H1 (cell line): ENCODE results near the gene BBLN. TPM values are rescaled to one million over a fixed set of nuclear protein-coding genes. Genes with fewer than 3 reads are reported as not detected.

Experiments used
- CTCF ChIA-PET: fragments of 300-600 bp; sonication (Branson Sonifier 250); formaldehyde crosslinking; loops from one replicate; lab custom pipeline; 2021; ENCODE audit not compliant: partially characterized antibody; lab: Charles Lee
- POLR2A ChIA-PET: fragments of 300-600 bp; sonication (Branson Sonifier 250); formaldehyde crosslinking; loops from one replicate; lab custom pipeline; 2021; ENCODE audit warnings: inconsistent platforms; ENCODE audit not compliant: partially characterized antibody; lab: Charles Lee
- DNase-seq, 2 experiments: peaks; one replicate each; pipeline versions ENCODE4 v3.0.0 to v3.0.0-alpha.2; 2010 to 2022; ENCODE audit warnings: low spot score in 2 of 2, low read depth in 1 of 2, mixed read lengths in 1 of 2
- FAIRE-seq: peaks from 2 replicates; lab custom pipeline; 2011; peaks lifted over from hg19 to GRCh38; lab: Jason Lieb, UNC
- H2AFZ ChIP-seq: 2 replicates; pipeline ENCODE4 v1.8.1; 2012; ENCODE audit warnings: low read length, inconsistent platforms
- H2AK5ac ChIP-seq: 2 replicates; pipeline ENCODE4 v1.6.1; 2013; ENCODE audit warnings: low read depth, low read length
- H2BK120ac ChIP-seq: replicated peaks from 2 replicates; pipeline ENCODE3; 2013; ENCODE audit warnings: low read depth, low read length, inconsistent platforms
- H2BK12ac ChIP-seq: 2 replicates; pipeline ENCODE4 v1.6.1; 2013; ENCODE audit warnings: low read depth, low read length
- H2BK15ac ChIP-seq: 2 replicates; pipeline ENCODE4 v1.6.1; 2013; ENCODE audit warnings: low read length
- H2BK20ac ChIP-seq: 2 replicates; pipeline ENCODE4 v1.6.1; 2013; ENCODE audit warnings: low read length
- H2BK5ac ChIP-seq: 2 replicates; pipeline ENCODE4 v1.6.1; 2013; ENCODE audit warnings: low read depth, low read length
- H3K14ac ChIP-seq: 2 replicates; pipeline ENCODE4 v1.6.1; 2013; ENCODE audit warnings: inconsistent platforms; ENCODE audit not compliant: insufficient read length
- H3K18ac ChIP-seq: 2 replicates; pipeline ENCODE4 v1.6.1; 2013; ENCODE audit warnings: low read length; ENCODE audit errors: extremely low read depth
- H3K23ac ChIP-seq: 2 replicates; pipeline ENCODE4 v1.6.1; 2013; ENCODE audit warnings: inconsistent platforms; ENCODE audit not compliant: insufficient read length
- H3K23me2 ChIP-seq: 2 replicates; pipeline ENCODE4 v1.6.1; 2013; ENCODE audit warnings: low read depth, low read length
- H3K27ac ChIP-seq: 2 replicates; pipeline ENCODE4 v1.6.1; 2011; ENCODE audit warnings: low read depth, low read length, inconsistent platforms
- H3K27me3 ChIP-seq, 4 experiments: replicated peaks in 1 of 4; 1 replicate in 1 of 4; 2 replicates in 3 of 4; pipeline versions ENCODE4 v1.6.1 to v1.8.1; 2011 to 2013; ENCODE audit warnings: low read length in 3 of 4, mild to moderate bottlenecking in 3 of 4, inconsistent platforms in 2 of 4, mixed read lengths in 2 of 4, moderate library complexity in 1 of 4; ENCODE audit not compliant: control insufficient read depth in 3 of 4, insufficient read depth in 3 of 4; ENCODE audit errors: extremely low read depth in 1 of 4
- H3K36me3 ChIP-seq, 4 experiments: 2 replicates each; pipeline versions ENCODE4 v1.6.1 to v1.8.1; 2011 to 2013; ENCODE audit warnings: mild to moderate bottlenecking in 4 of 4, low read length in 3 of 4, moderate library complexity in 2 of 4, control low read depth in 1 of 4, inconsistent platforms in 1 of 4; ENCODE audit not compliant: insufficient read depth in 4 of 4, control insufficient read depth in 2 of 4
- H3K4ac ChIP-seq: replicated peaks from 2 replicates; pipeline ENCODE3; 2013; ENCODE audit warnings: low read length, low read depth, mixed read lengths, inconsistent platforms; ENCODE audit not compliant: insufficient read length
- H3K4me1 ChIP-seq, 4 experiments: replicated peaks in 1 of 4; 1 replicate in 1 of 4; 2 replicates in 3 of 4; pipeline versions ENCODE4 v1.6.1 to v1.8.1; 2011 to 2013; ENCODE audit warnings: low read length in 3 of 4, inconsistent platforms in 2 of 4, mixed read lengths in 1 of 4; ENCODE audit not compliant: insufficient read depth in 4 of 4, control insufficient read depth in 3 of 4
- H3K4me2 ChIP-seq, 2 experiments: 2 replicates each; pipeline versions ENCODE4 v1.6.1 to v1.8.1; 2011 to 2013; ENCODE audit warnings: low read depth in 2 of 2, low read length in 2 of 2, control low read depth in 1 of 2, inconsistent platforms in 1 of 2, mild to moderate bottlenecking in 1 of 2; ENCODE audit not compliant: insufficient read depth in 1 of 2
- H3K4me3 ChIP-seq, 4 experiments: fragments of 200-600, 300-600 bp in 1 of 4; sonication (generic), shearing (Covaris generic), sonication (Bioruptor Twin) in 1 of 4; 2 replicates each; pipeline versions ENCODE4 v1.5.1 to v1.8.1; 2011 to 2016; ENCODE audit warnings: low read length in 4 of 4, low read depth in 3 of 4, control low read depth in 2 of 4, inconsistent platforms in 2 of 4, mild to moderate bottlenecking in 2 of 4, mixed read lengths in 1 of 4, moderate library complexity in 1 of 4; ENCODE audit not compliant: insufficient read depth in 2 of 4; ENCODE audit errors: extremely low read depth in 1 of 4
- H3K56ac ChIP-seq: replicated peaks from 2 replicates; pipeline ENCODE3; 2013; ENCODE audit warnings: low read depth, mild to moderate bottlenecking, mixed read lengths, low read length, inconsistent platforms; ENCODE audit not compliant: insufficient read length
- H3K79me1 ChIP-seq: 2 replicates; pipeline ENCODE4 v1.6.1; 2013; ENCODE audit warnings: low read depth, low read length, control low read depth
- H3K79me2 ChIP-seq, 2 experiments: 2 replicates each; pipeline versions ENCODE4 v1.6.1 to v1.8.1; 2012 to 2013; ENCODE audit warnings: low read length in 2 of 2, mild to moderate bottlenecking in 2 of 2, inconsistent platforms in 1 of 2; ENCODE audit not compliant: insufficient read depth in 2 of 2, control insufficient read depth in 1 of 2
- H3K9ac ChIP-seq, 4 experiments: replicated peaks in 1 of 4; 1 replicate in 1 of 4; 2 replicates in 3 of 4; pipeline versions ENCODE4 v1.6.1 to v1.8.1; 2011 to 2013; ENCODE audit warnings: low read depth in 3 of 4, low read length in 3 of 4, control low read depth in 2 of 4, mild to moderate bottlenecking in 2 of 4, moderate library complexity in 2 of 4, inconsistent platforms in 1 of 4; ENCODE audit errors: extremely low read depth in 1 of 4
- H3K9me3 ChIP-seq, 2 experiments: 2 replicates each; pipeline versions ENCODE4 v1.6.1 to v1.8.1; 2012 to 2013; ENCODE audit warnings: mild to moderate bottlenecking in 2 of 2, moderate library complexity in 2 of 2, control low read depth in 1 of 2, inconsistent platforms in 1 of 2, low read depth in 1 of 2, low read length in 1 of 2, mixed read lengths in 1 of 2; ENCODE audit not compliant: insufficient read depth in 2 of 2
- H4K20me1 ChIP-seq, 2 experiments: replicated peaks in 1 of 2; 2 replicates each; pipeline versions ENCODE3 to v1.8.1; 2011 to 2013; ENCODE audit warnings: inconsistent platforms in 2 of 2, low read length in 2 of 2, mild to moderate bottlenecking in 1 of 2; ENCODE audit not compliant: insufficient read depth in 2 of 2, control insufficient read depth in 1 of 2
- H4K5ac ChIP-seq: 2 replicates; pipeline ENCODE4 v1.6.1; 2013; ENCODE audit warnings: low read length, low read depth, mixed read lengths, inconsistent platforms; ENCODE audit not compliant: insufficient read length
- H4K8ac ChIP-seq: 2 replicates; pipeline ENCODE4 v1.8.0; 2013; ENCODE audit warnings: mild to moderate bottlenecking, moderate library complexity, low read length, inconsistent platforms; ENCODE audit not compliant: insufficient read depth; ENCODE audit errors: extremely low read depth
- H4K91ac ChIP-seq: replicated peaks from 2 replicates; pipeline ENCODE3; 2013; ENCODE audit warnings: low read length, mixed read lengths, inconsistent platforms; ENCODE audit not compliant: insufficient read length
- ATF2 ChIP-seq: IDR thresholded peaks from 2 replicates; pipeline ENCODE4 v1.6.1; 2012; ENCODE audit warnings: low read length, inconsistent platforms
- E2F6 ChIP-seq: IDR thresholded peaks from 2 replicates; pipeline ENCODE4 v1.6.1; 2012; ENCODE audit warnings: inconsistent platforms
- EGR1 ChIP-seq: IDR thresholded peaks from 2 replicates; pipeline ENCODE4 v1.6.1; 2011; ENCODE audit warnings: low read depth, low read length, borderline replicate concordance
- FOSL1 ChIP-seq: IDR thresholded peaks from 2 replicates; pipeline ENCODE4 v1.6.1; 2011; ENCODE audit warnings: mild to moderate bottlenecking, low read depth, low read length, moderate library complexity; ENCODE audit not compliant: insufficient read depth
- GABPA ChIP-seq: IDR thresholded peaks from 2 replicates; pipeline ENCODE4 v1.6.1; 2011; ENCODE audit warnings: mild to moderate bottlenecking, low read length, moderate library complexity, borderline replicate concordance; ENCODE audit not compliant: insufficient read depth
- HDAC6 ChIP-seq: IDR thresholded peaks from one replicate; pipeline ENCODE4 v1.7.1; 2012; ENCODE audit warnings: low read depth, mild to moderate bottlenecking, inconsistent platforms, low read length, moderate library complexity
- MAFK ChIP-seq: IDR thresholded peaks from 2 replicates; pipeline ENCODE4 v1.6.1; 2012; ENCODE audit warnings: low read depth, mild to moderate bottlenecking, improper control_type of control experiment, low read length
- POLR2AphosphoS5 ChIP-seq: IDR thresholded peaks from 2 replicates; pipeline ENCODE4 v1.6.1; 2011; ENCODE audit warnings: low read depth, low read length
- RFX5 ChIP-seq: IDR thresholded peaks from 2 replicates; pipeline ENCODE4 v1.6.1; 2011; ENCODE audit warnings: low read depth, low read length, improper control_type of control experiment, borderline replicate concordance
- SIN3A ChIP-seq, 2 experiments: IDR thresholded peaks in 1 of 2; conservative IDR thresholded peaks in 1 of 2; 2 replicates each; pipeline ENCODE4 v1.6.1; 2011 to 2012; ENCODE audit warnings: low read length in 2 of 2, improper control_type of control experiment in 1 of 2, low read depth in 1 of 2, mild to moderate bottlenecking in 1 of 2
- SP4 ChIP-seq: IDR thresholded peaks from 2 replicates; pipeline ENCODE4 v1.6.1; 2012; ENCODE audit warnings: low read length, inconsistent platforms
- YY1 ChIP-seq: IDR thresholded peaks from 2 replicates; pipeline ENCODE4 v1.6.1; 2011; ENCODE audit warnings: low read depth, mild to moderate bottlenecking, low read length
- WGBS, 2 experiments: shearing (Covaris generic) in 1 of 2; methylation state at CpG; one replicate each; pipeline versions ENCODE4 v1.1.6 to v1.1.7; 2013 to 2015; ENCODE audit warnings: low lambda C conversion rate in 2 of 2, mixed read lengths in 2 of 2, inconsistent platforms in 1 of 2, low coverage in 1 of 2, missing lambda C conversion rate in 1 of 2; ENCODE audit not compliant: insufficient replicate concordance in 2 of 2, insufficient coverage in 1 of 2, insufficient read length in 1 of 2; ENCODE audit errors: extremely low coverage in 1 of 2, missing lambda C conversion rate in 1 of 2; 5-methylcytosine and 5-hydroxymethylcytosine counted together
- polyA plus RNA-seq, 7 experiments: library from polyadenylated mRNA; depleted of rRNA in 3 of 7; stranded (reverse) in 5 of 7; unstranded in 2 of 7; fragments of >200 nt in 5 of 7; fragments of 200-250 nt in 2 of 7; gene quantifications; 1 replicate in 5 of 7; 2 replicates in 1 of 7; 4 replicates in 1 of 7; pipeline versions ENCODE4 v1.2.1 to v1.2.3, GENCODE V29; 2011 to 2013; ENCODE audit warnings: missing spikeins in 2 of 7, mixed read lengths in 2 of 7
- total RNA-seq: library from RNA; stranded (reverse); fragmentation: NEBNext Ultra II Directional; extraction: Animal tissue kit (Norgen Biotek cat#: 25700); gene quantifications from 2 replicates; pipeline ENCODE4 v1.2.1, GENCODE V29; 2021

The BBLN gene
- total and polyA plus RNA-seq, 2 of the 8 experiments (the other 6 are each of a cell fraction or from before 2014, with no cell fraction given), result 63.1 to 164 TPM

- no peak overlapping the region for H2BK12ac ChIP-seq
- peaks cover 2 to 26% (median 8%) of the 10 kb centered on the region in 4 experiments; a peak in 4 of 8 replicates for H3K36me3 ChIP-seq
- peaks cover 0 to 8% (median 4%) of the 10 kb centered on the region in 4 experiments; a peak in 3 of 7 replicates for H3K4me1 ChIP-seq
- no peak overlapping the region for H2AK5ac ChIP-seq
- no peak overlapping the region for H2BK20ac ChIP-seq
- no peak overlapping the region for H2AFZ ChIP-seq
- H3K56ac ChIP-seq, result no peak overlapping the region
- H4K20me1 ChIP-seq, result peaks cover 3 to 24% of the 10 kb centered on the region in 2 experiments
- CTCF ChIA-PET, result interaction anchor here (0.8 to 2.4 kb wide), 3 partner anchors 7 to 69 kb away, joined by 3 to 11 read pairs (median 3); no protein-coding TSS in a partner anchor
- no peak overlapping the region for H2BK15ac ChIP-seq
- no peak for FAIRE-seq
- no peak overlapping the region for H4K8ac ChIP-seq
- WGBS, 2 experiments, result 89% methylated on average over 5 of the region's 5 CpGs; no CpG with 5 or more reads in 1 of the 2 experiments
- H3K4me2 ChIP-seq, result no peak overlapping the region
- no peak overlapping the region for H4K5ac ChIP-seq
- no peak overlapping the region for H3K9ac ChIP-seq
- peaks cover 0 to 13% of the 10 kb centered on the region in 2 experiments; a peak in 1 of 4 replicates for H3K79me2 ChIP-seq
- H2BK5ac ChIP-seq, result no peak overlapping the region
- no peaks in the 10 kb centered on the region for H3K9me3 ChIP-seq
- H3K79me1 ChIP-seq, result peaks cover 4% of the 10 kb centered on the region; the same call in 1 of the 2 replicates
- H3K23me2 ChIP-seq, result no peaks in the 10 kb centered on the region
- POLR2A ChIA-PET, result interaction anchor here (1.8 kb wide), 1 partner anchor 13 kb away, joined by 5 read pairs; no protein-coding TSS in a partner anchor
- no peak overlapping the region for H3K14ac ChIP-seq
- H3K4me3 ChIP-seq, result no peak overlapping the region
- H3K4ac ChIP-seq, result no peak overlapping the region
- no peak for DNase-seq
- no peak overlapping the region for H4K91ac ChIP-seq
- no peaks in the 10 kb centered on the region for H3K27me3 ChIP-seq
- H3K27ac ChIP-seq, result no peak overlapping the region
- no peak overlapping the region for H3K18ac ChIP-seq
- H2BK120ac ChIP-seq, result no peak overlapping the region
- no peak overlapping the region for H3K23ac ChIP-seq
- TF ChIP-seq E2F6, result no peak
- TF ChIP-seq FOSL1, result no peak
- TF ChIP-seq HDAC6, result no peak
- TF ChIP-seq SP4, result no peak
- no peak for TF ChIP-seq MAFK
- no peak for TF ChIP-seq POLR2AphosphoS5
- no peak for TF ChIP-seq GABPA
- no peak for TF ChIP-seq EGR1
- TF ChIP-seq RFX5, result no peak
- no peak for TF ChIP-seq YY1
- TF ChIP-seq ATF2, result no peak
- TF ChIP-seq SIN3A (conservative IDR thresholded peaks at IDR 0.05 in 1 of 2, IDR thresholded peaks at IDR 0.05 in 1 of 2; ENCODE audit: low read depth in 1 of 2, low read length in 2 of 2), result no peak
Observed at GRCh38 chr9:128121466-128121810, 38.6 kb upstream of the BBLN start.
